Endothelial cell of umbilical vein (primary cell): ENCODE data around the gene ABI3BP. TPM values are rescaled to one million over a fixed set of nuclear protein-coding genes. Genes with fewer than 3 reads are reported as not detected.
A peak's percentile ranks its signal among the peaks of the same experiment; 100 is the strongest.

Experiments
- BruUV-seq: library from RNA; stranded (reverse); fragments of 400-500 nt; replicated peaks from 2 replicates; lab custom pipeline; 2021; lab: Mats Ljungman, UMichigan
- CTCF ChIA-PET: fragments of 300-600, 350-600 bp; sonication (Branson Sonifier 250); formaldehyde crosslinking; loops from one replicate; lab custom pipeline; 2021; ENCODE audit warnings: antibody characterized with exemption, inconsistent platforms; lab: Charles Lee
- POLR2A ChIA-PET: fragments of 300-600, 350-600 bp; sonication (Branson Sonifier 250); formaldehyde crosslinking; loops from one replicate; lab custom pipeline; 2021; ENCODE audit warnings: antibody characterized with exemption, inconsistent platforms; lab: Charles Lee
- DNase-seq: peaks from one replicate; pipeline ENCODE4 v3.0.0-alpha.2; 2011; ENCODE audit warnings: low read depth, low spot score
- FAIRE-seq: peaks from 2 replicates; lab custom pipeline; 2011; peaks lifted over from hg19 to GRCh38; lab: Jason Lieb, UNC
- H2AFZ ChIP-seq: 2 replicates; pipeline ENCODE4 v1.6.0; 2012; ENCODE audit warnings: low read depth, low read length, control low read depth, inconsistent platforms
- H3K27ac ChIP-seq: 2 replicates; pipeline ENCODE4 v1.5.1; 2011; ENCODE audit warnings: low read depth, mild to moderate bottlenecking, control low read depth, low read length, moderate library complexity; ENCODE audit not compliant: insufficient read depth
- H3K27me3 ChIP-seq, 2 experiments: 2 replicates each; pipeline versions ENCODE4 v1.6.0 to v1.6.1; 2011; ENCODE audit warnings: low read length in 2 of 2, mixed read lengths in 1 of 2; ENCODE audit not compliant: control insufficient read depth in 2 of 2, insufficient read depth in 2 of 2
- H3K36me3 ChIP-seq, 2 experiments: 2 replicates in 1 of 2; 3 replicates in 1 of 2; pipeline ENCODE4 v1.5.1; 2011; ENCODE audit warnings: low read length in 2 of 2, mild to moderate bottlenecking in 1 of 2, moderate library complexity in 1 of 2; ENCODE audit not compliant: control insufficient read depth in 2 of 2, insufficient read depth in 2 of 2; ENCODE audit errors: extremely low read depth in 1 of 2
- H3K4me1 ChIP-seq: 3 replicates; pipeline ENCODE4 v1.5.1; 2011; ENCODE audit warnings: mild to moderate bottlenecking, low read length; ENCODE audit not compliant: control insufficient read depth, insufficient read depth; ENCODE audit errors: extremely low read depth
- H3K4me2 ChIP-seq: 2 replicates; pipeline ENCODE4 v1.6.1; 2011; ENCODE audit warnings: low read length, control low read depth, mixed read lengths; ENCODE audit not compliant: insufficient read depth
- H3K4me3 ChIP-seq, 3 experiments: fragments of 200-600 bp in 1 of 3; sonication (generic), shearing (Covaris generic) in 1 of 3; replicated peaks in 1 of 3; 2 replicates each; pipeline ENCODE4 v1.5.1; 2011 to 2016; ENCODE audit warnings: control low read depth in 3 of 3, low read length in 3 of 3, mild to moderate bottlenecking in 2 of 3, inconsistent platforms in 1 of 3, low read depth in 1 of 3, moderate library complexity in 1 of 3; ENCODE audit not compliant: insufficient read depth in 1 of 3
- H3K79me2 ChIP-seq: 2 replicates; pipeline ENCODE4 v1.6.0; 2012; ENCODE audit warnings: low read length, inconsistent platforms; ENCODE audit not compliant: control insufficient read depth, insufficient read depth
- H3K9ac ChIP-seq: replicated peaks from 2 replicates; pipeline ENCODE3; 2011; ENCODE audit warnings: low read length, control low read depth; ENCODE audit not compliant: insufficient read depth; ENCODE audit errors: extremely low read depth
- H3K9me1 ChIP-seq: replicated peaks from 3 replicates; pipeline ENCODE4 v1.6.0; 2011; ENCODE audit warnings: mild to moderate bottlenecking, low read length; ENCODE audit not compliant: control insufficient read depth, insufficient read depth; ENCODE audit errors: extremely low read depth
- H3K9me3 ChIP-seq: replicated peaks from 2 replicates; pipeline ENCODE4 v1.5.1; 2012; ENCODE audit warnings: low read length, inconsistent platforms; ENCODE audit not compliant: control insufficient read depth, insufficient read depth
- H4K20me1 ChIP-seq: replicated peaks from 2 replicates; pipeline ENCODE3; 2011; ENCODE audit warnings: mild to moderate bottlenecking, low read length; ENCODE audit not compliant: control insufficient read depth, insufficient read depth; ENCODE audit errors: extremely low read depth
- CTCF ChIP-seq, 2 donors: IDR thresholded peaks; 1 replicate in 1 of 2; 2 replicates in 1 of 2; pipeline ENCODE4 v1.5.1; 2011; ENCODE audit warnings: low read length in 2 of 2, mild to moderate bottlenecking in 2 of 2, moderate library complexity in 2 of 2, control low read depth in 1 of 2, inconsistent platforms in 1 of 2, low read depth in 1 of 2; ENCODE audit not compliant: insufficient read depth in 1 of 2; ENCODE audit errors: extremely low read depth in 1 of 2
- EZH2 ChIP-seq: IDR thresholded peaks from 2 replicates; pipeline ENCODE4 v1.6.1; 2012; ENCODE audit warnings: borderline replicate concordance, low read depth, mild to moderate bottlenecking, moderate library complexity, low read length, inconsistent platforms; ENCODE audit not compliant: severe bottlenecking
- FOS ChIP-seq: IDR thresholded peaks from 2 replicates; pipeline ENCODE4 v1.6.1; 2011; ENCODE audit warnings: mild to moderate bottlenecking, low read length, moderate library complexity, borderline replicate concordance; ENCODE audit not compliant: insufficient read depth
- GATA2 ChIP-seq: IDR thresholded peaks from 2 replicates; pipeline ENCODE4 v1.7.0; 2011; ENCODE audit warnings: low read depth, mild to moderate bottlenecking, moderate library complexity, mixed read lengths, low read length; ENCODE audit not compliant: insufficient read length, insufficient read depth
- JUN ChIP-seq: IDR thresholded peaks from 2 replicates; pipeline ENCODE4 v1.6.1; 2011; ENCODE audit warnings: borderline replicate concordance, low read depth; ENCODE audit not compliant: insufficient read length, insufficient read depth
- MAX ChIP-seq: IDR thresholded peaks from 2 replicates; pipeline ENCODE4 v1.6.1; 2011; ENCODE audit not compliant: insufficient read depth, insufficient read length
- MYC ChIP-seq: IDR thresholded peaks from one replicate; pipeline ENCODE4 v1.6.1; 2011; ENCODE audit warnings: mild to moderate bottlenecking, low read depth, low read length
- POLR2A ChIP-seq: IDR thresholded peaks from 2 replicates; pipeline ENCODE4 v1.6.1; 2012; ENCODE audit warnings: low read depth, mild to moderate bottlenecking, control low read depth, low read length
- POLR2AphosphoS5 ChIP-seq: IDR thresholded peaks from 2 replicates; pipeline ENCODE4 v1.6.1; 2012; ENCODE audit warnings: low read depth, mild to moderate bottlenecking, control low read depth, low read length, moderate library complexity; ENCODE audit not compliant: insufficient read depth
- dilution Hi-C: fragments of 300-500 bp; cut with MboI; formaldehyde crosslinking; loops from one replicate; pipeline ENCODE4 v1.15.0; 2019; ENCODE audit warnings: low sequenced_read_pairs; ENCODE audit not compliant: extremely low pct_ligation_motif_present
- intact Hi-C: fragments of 100-400 bp; cut with micrococcal nuclease; formaldehyde crosslinking; loops from one replicate; pipeline ENCODE4 v1.10.0; 2022
- polyA plus RNA-seq, 4 experiments: library from polyadenylated mRNA; depleted of rRNA in 3 of 4; stranded (reverse) in 3 of 4; unstranded in 1 of 4; fragments of >200 nt; gene quantifications; 2 replicates each; pipeline versions ENCODE4 v1.2.1 to v1.2.3, GENCODE V29; 2011 to 2012; ENCODE audit warnings: missing spikeins in 1 of 4
- total RNA-seq: library from RNA; stranded (reverse); gene quantifications from 2 replicates; pipeline ENCODE4 v1.2.3, GENCODE V29; 2021

Gene ABI3BP
- total and polyA plus RNA-seq, 2 donors (not counting 3 experiments of a cell fraction or from before 2014, with no cell fraction given), result 78.1 to 106 TPM

- no peaks in the 10 kb centered on the region for H3K9me3 ChIP-seq
- no peaks in the 10 kb centered on the region for H4K20me1 ChIP-seq
- DNase-seq (peak; percentile 75), FAIRE-seq (peak; percentile 46)
- H3K9ac ChIP-seq, result peak overlapping the region; percentile 70
- dilution Hi-C loops (no loop called here), intact Hi-C loops (loop anchor here (1.0 to 2.0 kb wide), 2 partner anchors 92 to 135 kb away; partner anchors contain the start of gene ABI3BP)
- peak overlapping the region in 1 of 3 experiments; percentile 32 for H3K4me3 ChIP-seq
- H2AFZ ChIP-seq, result peak overlapping the region; percentile 18
- H3K4me1 ChIP-seq, result peaks cover 61% of the 10 kb centered on the region
- peak overlapping the region; percentile 92 for H3K4me2 ChIP-seq
- CTCF ChIA-PET, result interaction anchor here (1.1 to 5.2 kb wide), 3 partner anchors 22 to 295 kb away, joined by 3 to 51 read pairs (median 8); no protein-coding TSS in a partner anchor
- H3K27ac ChIP-seq, result peak overlapping the region; percentile 84
- no peaks in the 10 kb centered on the region for H3K27me3 ChIP-seq
- BruUV-seq, result TSS peak; percentile 78
- H3K79me2 ChIP-seq, result no peaks in the 10 kb centered on the region
- H3K36me3 ChIP-seq, result no peaks in the 10 kb centered on the region
- H3K9me1 ChIP-seq, result no peaks in the 10 kb centered on the region
- POLR2A ChIA-PET, result no interaction called here
- TF ChIP-seq POLR2AphosphoS5, result no peak
- TF ChIP-seq CTCF (IDR thresholded peaks at IDR 0.05; ENCODE audit: extremely low read depth in 1 of 2, insufficient read depth in 1 of 2, low read depth in 1 of 2, low read length in 2 of 2), result no peak
- peak; percentile 19 for TF ChIP-seq POLR2A
- no peak for TF ChIP-seq EZH2
- TF ChIP-seq FOS, result peak; percentile 65
- peak; percentile 78 for TF ChIP-seq JUN
- TF ChIP-seq GATA2, result no peak
- TF ChIP-seq MYC, result no peak
- TF ChIP-seq MAX, result no peak
Observed at GRCh38 chr3:100900671-100901335, 92.4 kb downstream of the ABI3BP start.
